A673 (cell line): ENCODE results near the gene SUDS3. TPM values are rescaled to one million over a fixed set of nuclear protein-coding genes. Genes with fewer than 3 reads are reported as not detected.

Experiments used
- BruUV-seq: library from RNA; stranded (reverse); fragments of 400-500 nt; replicated peaks from 2 replicates; lab custom pipeline; 2021; lab: Mats Ljungman, UMichigan
- CTCF ChIA-PET: fragments of 300-600 bp; sonication (Branson Sonifier 250); formaldehyde crosslinking; loops from one replicate; lab custom pipeline; 2022; ENCODE audit warnings: antibody characterized with exemption; lab: Charles Lee
- POLR2A ChIA-PET: fragments of 300-600 bp; sonication (Branson Sonifier 250); formaldehyde crosslinking; loops from one replicate; lab custom pipeline; 2022; ENCODE audit warnings: antibody characterized with exemption; ENCODE audit not compliant: low non-redundant PET; lab: Charles Lee
- DNase-seq: peaks from one replicate; pipeline ENCODE4 v3.0.0-alpha.2; 2015; ENCODE audit warnings: low spot score
- H3K27ac ChIP-seq: fragments of 200-600 bp; sonication (generic); 2 replicates; pipeline ENCODE4 v1.5.1; 2016; ENCODE audit warnings: mixed run types, low read depth, mild to moderate bottlenecking, mixed read lengths, antibody characterized with exemption, low read length; ENCODE audit not compliant: poor library complexity, severe bottlenecking
- H3K27me3 ChIP-seq: fragments of 200-600 bp; sonication (generic); replicated peaks from 2 replicates; pipeline ENCODE4 v1.6.1; 2017; ENCODE audit warnings: mixed run types, low read depth, mild to moderate bottlenecking, mixed read lengths, antibody characterized with exemption, low read length; ENCODE audit not compliant: insufficient read depth, poor library complexity
- H3K36me3 ChIP-seq: fragments of 200-600 bp; sonication (generic); 2 replicates; pipeline ENCODE4 v1.6.1; 2016; ENCODE audit warnings: mixed run types, mild to moderate bottlenecking, mixed read lengths, antibody characterized with exemption, low read length; ENCODE audit not compliant: insufficient read depth, poor library complexity, severe bottlenecking
- H3K4me1 ChIP-seq: fragments of 200-600 bp; sonication (generic); 2 replicates; pipeline ENCODE4 v1.6.1; 2017; ENCODE audit warnings: mixed run types, mild to moderate bottlenecking, mixed read lengths, antibody characterized with exemption, low read length; ENCODE audit not compliant: insufficient read depth, poor library complexity, severe bottlenecking
- H3K4me3 ChIP-seq: fragments of 200-600 bp; sonication (generic); 2 replicates; pipeline ENCODE4 v1.5.1; 2016; ENCODE audit warnings: low read depth, mixed run types, mild to moderate bottlenecking, mixed read lengths, low read length; ENCODE audit not compliant: poor library complexity, severe bottlenecking
- H3K9me3 ChIP-seq: fragments of 200-600 bp; sonication (generic); 2 replicates; pipeline ENCODE4 v1.6.1; 2016; ENCODE audit warnings: mixed run types, low read depth, mild to moderate bottlenecking, mixed read lengths, antibody characterized with exemption, low read length; ENCODE audit not compliant: poor library complexity, severe bottlenecking
- EZH2 ChIP-seq: fragments of 200-600 bp; sonication (generic); IDR thresholded peaks from 2 replicates; pipeline ENCODE4 v1.6.1; 2017; ENCODE audit warnings: borderline replicate concordance, low read depth, mild to moderate bottlenecking, mixed read lengths, antibody characterized with exemption, low read length; ENCODE audit not compliant: poor library complexity, severe bottlenecking
- intact Hi-C: fragments of 100-400 bp; cut with micrococcal nuclease; formaldehyde crosslinking; loops from one replicate; pipeline ENCODE4 v1.10.0; 2022; ENCODE audit not compliant: unreplicated experiment
- total RNA-seq: library from RNA; stranded (reverse); gene quantifications from 2 replicates; pipeline ENCODE4 v1.2.3, GENCODE V29; 2021
- TF ChIP-seq, protein P1 (sequence below): fragments of 300-800, 200-600 bp; sonication (generic); conservative IDR thresholded peaks from 2 replicates; pipeline ENCODE4 v1.5.1; 2017; ENCODE audit warnings: low read depth, mild to moderate bottlenecking, antibody characterized with exemption, low read length, moderate library complexity, mixed read lengths

The SUDS3 gene
- total RNA-seq, 1 experiment from 2014 or later = 50.0 TPM

DNA sequence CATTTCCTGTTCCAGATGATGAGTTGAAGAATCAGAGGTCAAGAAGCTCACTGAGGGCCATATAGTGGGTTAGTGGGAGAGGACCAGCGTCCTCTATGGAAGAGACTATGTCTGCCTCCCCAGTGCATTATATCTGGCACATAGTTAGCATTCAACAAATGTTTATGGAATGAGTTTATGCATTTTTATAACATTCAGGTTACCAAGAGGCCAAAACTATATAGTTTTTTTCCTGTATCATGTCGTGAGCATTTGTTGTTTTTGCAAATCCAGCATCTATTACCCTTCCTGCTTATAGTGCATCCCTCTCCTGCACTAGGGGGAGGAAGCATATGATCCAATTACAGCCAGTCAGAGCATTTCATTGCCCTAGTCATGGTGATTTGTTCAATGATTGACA is 60.6 kb downstream of the SUDS3 start:
- DNase-seq = peak; percentile 61
- no peaks in the 10 kb centered on the region for H3K27me3 ChIP-seq
- no TSS peak for BruUV-seq
- peaks cover 6% of the 10 kb centered on the region for H3K4me1 ChIP-seq
- CTCF ChIA-PET = no interaction called here
- H3K4me3 ChIP-seq = no peak overlapping the region
- H3K27ac ChIP-seq = no peak overlapping the region
- no peaks in the 10 kb centered on the region for H3K36me3 ChIP-seq
- H3K9me3 ChIP-seq = no peaks in the 10 kb centered on the region
- POLR2A ChIA-PET = no interaction called here
- TF ChIP-seq, protein P1, sequence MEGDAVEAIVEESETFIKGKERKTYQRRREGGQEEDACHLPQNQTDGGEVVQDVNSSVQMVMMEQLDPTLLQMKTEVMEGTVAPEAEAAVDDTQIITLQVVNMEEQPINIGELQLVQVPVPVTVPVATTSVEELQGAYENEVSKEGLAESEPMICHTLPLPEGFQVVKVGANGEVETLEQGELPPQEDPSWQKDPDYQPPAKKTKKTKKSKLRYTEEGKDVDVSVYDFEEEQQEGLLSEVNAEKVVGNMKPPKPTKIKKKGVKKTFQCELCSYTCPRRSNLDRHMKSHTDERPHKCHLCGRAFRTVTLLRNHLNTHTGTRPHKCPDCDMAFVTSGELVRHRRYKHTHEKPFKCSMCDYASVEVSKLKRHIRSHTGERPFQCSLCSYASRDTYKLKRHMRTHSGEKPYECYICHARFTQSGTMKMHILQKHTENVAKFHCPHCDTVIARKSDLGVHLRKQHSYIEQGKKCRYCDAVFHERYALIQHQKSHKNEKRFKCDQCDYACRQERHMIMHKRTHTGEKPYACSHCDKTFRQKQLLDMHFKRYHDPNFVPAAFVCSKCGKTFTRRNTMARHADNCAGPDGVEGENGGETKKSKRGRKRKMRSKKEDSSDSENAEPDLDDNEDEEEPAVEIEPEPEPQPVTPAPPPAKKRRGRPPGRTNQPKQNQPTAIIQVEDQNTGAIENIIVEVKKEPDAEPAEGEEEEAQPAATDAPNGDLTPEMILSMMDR = no peak
- TF ChIP-seq EZH2 = no peak
- intact Hi-C loops = loop anchor here (5.0 kb wide), 1 partner anchor 185 kb away; no protein-coding TSS in a partner anchor

DNA sequence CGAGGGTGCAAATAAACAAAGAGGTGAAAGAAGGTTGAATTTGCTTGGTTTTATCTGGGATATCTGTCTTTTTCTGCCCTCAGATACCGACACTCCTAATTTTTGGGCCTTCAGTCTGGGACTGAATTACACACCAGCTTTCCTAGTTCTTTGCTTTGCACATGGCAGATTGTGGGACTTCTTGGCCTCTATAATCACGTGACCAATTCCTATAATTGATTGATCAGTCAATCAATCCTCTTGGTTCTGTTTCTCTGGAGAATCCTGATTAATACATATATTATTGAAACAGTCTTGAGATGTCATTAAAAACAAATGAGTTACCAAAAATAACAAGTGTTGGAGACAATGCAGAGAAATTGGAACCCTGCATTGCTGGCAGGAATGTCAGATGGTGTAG is 62.7 kb downstream of the SUDS3 start:
- Histone ChIP-seq H3K27me3 (peaks cover 6% of the 10 kb centered on the region), H3K9me3 (no peaks in the 10 kb centered on the region), H3K4me1 (peaks cover 6% of the 10 kb centered on the region), H3K36me3 (no peaks in the 10 kb centered on the region), H3K27ac (no peak overlapping the region), H3K4me3 (no peak overlapping the region)
- no peak for TF ChIP-seq EZH2
- TF ChIP-seq, protein P1 = no peak
- POLR2A ChIA-PET = no interaction called here
- CTCF ChIA-PET = no interaction called here
- no TSS peak for BruUV-seq
- DNase-seq = no peak
- intact Hi-C loops = loop anchor here (5.0 kb wide), 1 partner anchor 183 kb away; no protein-coding TSS in a partner anchor

DNA sequence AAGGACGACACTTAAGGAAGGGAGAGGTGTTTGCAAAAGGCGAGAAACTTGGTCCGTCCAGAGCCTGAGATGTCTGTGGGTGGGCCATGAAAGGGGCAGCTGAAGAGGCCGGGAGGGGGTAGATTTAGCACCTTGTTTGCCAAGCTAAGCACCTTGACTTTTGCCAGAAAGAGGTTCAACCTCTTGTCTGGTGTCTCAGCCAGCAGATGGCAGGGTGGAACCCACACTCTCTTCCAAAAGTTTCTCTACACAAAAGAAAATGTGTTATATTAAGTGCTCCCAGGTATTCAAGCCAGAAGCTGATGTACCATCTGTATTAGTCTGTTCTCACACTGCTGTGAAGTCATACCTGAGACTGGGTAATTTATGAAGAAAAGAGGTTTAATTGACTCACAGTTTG is 69.9 kb downstream of the SUDS3 start:
- CTCF ChIA-PET = no interaction called here
- intact Hi-C loops = no loop called here

More for the DNA sequence above, 69.9 kb downstream of the SUDS3 start:
- POLR2A ChIA-PET = no interaction called here
- no peaks in the 10 kb centered on the region for H3K9me3 ChIP-seq
- no TSS peak for BruUV-seq
- H3K27me3 ChIP-seq = peaks cover 27% of the 10 kb centered on the region
- no peak for DNase-seq
- TF ChIP-seq EZH2 = no peak
- TF ChIP-seq, protein P1 = no peak
- no peaks in the 10 kb centered on the region for H3K36me3 ChIP-seq
- H3K4me3 ChIP-seq = no peak overlapping the region
- no peaks in the 10 kb centered on the region for H3K4me1 ChIP-seq
- no peak overlapping the region for H3K27ac ChIP-seq
